Kidney epithelial cell (primary cell): Measurements from ENCODE around the gene NPL. TPM values are rescaled to one million over a fixed set of nuclear protein-coding genes. Genes with fewer than 3 reads are reported as not detected.

ENCODE experiments used
- DNase-seq: peaks from one replicate; pipeline ENCODE4 v3.0.0-alpha.2; 2010; ENCODE audit warnings: low read depth
- H3K27me3 ChIP-seq: 2 replicates; pipeline ENCODE4 v1.6.0; 2011; ENCODE audit warnings: low read length; ENCODE audit not compliant: control insufficient read depth, insufficient read depth
- H3K36me3 ChIP-seq: 2 replicates; pipeline ENCODE4 v1.5.1; 2011; ENCODE audit warnings: low read length; ENCODE audit not compliant: control insufficient read depth, insufficient read depth
- H3K4me3 ChIP-seq: 2 replicates; pipeline ENCODE4 v1.5.1; 2011; ENCODE audit warnings: low read depth, mild to moderate bottlenecking, control low read depth, low read length
- total RNA-seq: library from RNA; depleted of rRNA; stranded (reverse); fragments of >200 nt; gene quantifications from 2 replicates; pipeline ENCODE4 v1.2.3, GENCODE V29; 2015
- TF ChIP-seq, protein P1 (sequence below): IDR thresholded peaks from 2 replicates; pipeline ENCODE4 v1.5.1; 2011; ENCODE audit warnings: mild to moderate bottlenecking, moderate library complexity, low read length, control low read depth, inconsistent platforms; ENCODE audit not compliant: insufficient read depth, poor library complexity, severe bottlenecking

The NPL gene
- total RNA-seq, 1 donor from 2014 or later: 2.3 TPM

- TF ChIP-seq, protein P1, sequence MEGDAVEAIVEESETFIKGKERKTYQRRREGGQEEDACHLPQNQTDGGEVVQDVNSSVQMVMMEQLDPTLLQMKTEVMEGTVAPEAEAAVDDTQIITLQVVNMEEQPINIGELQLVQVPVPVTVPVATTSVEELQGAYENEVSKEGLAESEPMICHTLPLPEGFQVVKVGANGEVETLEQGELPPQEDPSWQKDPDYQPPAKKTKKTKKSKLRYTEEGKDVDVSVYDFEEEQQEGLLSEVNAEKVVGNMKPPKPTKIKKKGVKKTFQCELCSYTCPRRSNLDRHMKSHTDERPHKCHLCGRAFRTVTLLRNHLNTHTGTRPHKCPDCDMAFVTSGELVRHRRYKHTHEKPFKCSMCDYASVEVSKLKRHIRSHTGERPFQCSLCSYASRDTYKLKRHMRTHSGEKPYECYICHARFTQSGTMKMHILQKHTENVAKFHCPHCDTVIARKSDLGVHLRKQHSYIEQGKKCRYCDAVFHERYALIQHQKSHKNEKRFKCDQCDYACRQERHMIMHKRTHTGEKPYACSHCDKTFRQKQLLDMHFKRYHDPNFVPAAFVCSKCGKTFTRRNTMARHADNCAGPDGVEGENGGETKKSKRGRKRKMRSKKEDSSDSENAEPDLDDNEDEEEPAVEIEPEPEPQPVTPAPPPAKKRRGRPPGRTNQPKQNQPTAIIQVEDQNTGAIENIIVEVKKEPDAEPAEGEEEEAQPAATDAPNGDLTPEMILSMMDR: no peak
- no peak for DNase-seq
- no peaks in the 10 kb centered on the region for H3K36me3 ChIP-seq
These were observed 87.8 kb downstream of the NPL start for GRCh38 chr1:182877331-182877730.

GRCh38 chr1:182877842-182878241 is 88.3 kb downstream of the NPL start:
- Histone ChIP-seq H3K36me3 (no peaks in the 10 kb centered on the region), H3K4me3 (no peak overlapping the region), H3K27me3 (no peaks in the 10 kb centered on the region)
- no peak for DNase-seq
- TF ChIP-seq, protein P1: no peak

More at GRCh38 chr1:182877331-182877730, 87.8 kb downstream of the NPL start:
- Histone ChIP-seq H3K4me3 (no peak overlapping the region), H3K27me3 (no peaks in the 10 kb centered on the region)

Other genes with a start within 250 kb of the NPL start
- 5.7 and 5.8 TPM in 2 replicates for gene RNASEL, start 200.5 kb upstream of the NPL start, total RNA-seq
- 2.3 and 2.9 TPM in 2 replicates for gene RGS16, start 185.4 kb upstream of the NPL start, total RNA-seq
- 0.04 TPM in 1 of 2 replicates, not detected in the other for gene RGS8, start 105.2 kb upstream of the NPL start, total RNA-seq
- 116 and 118 TPM in 2 replicates for gene DHX9, start 49.6 kb downstream of the NPL start, total RNA-seq
- 0.17 and 0.27 TPM in 2 replicates for gene SHCBP1L, start 163.4 kb downstream of the NPL start, total RNA-seq
- 172 and 207 TPM in 2 replicates for gene LAMC1, start 233.6 kb downstream of the NPL start, total RNA-seq